IMR-90 (cell line): ENCODE results near the gene BLZF1. TPM values are rescaled to one million over a fixed set of nuclear protein-coding genes. Genes with fewer than 3 reads are reported as not detected.

Source experiments
- ATAC-seq: fragments of 200-7000 bp; cut with Tn5 transposase; 2 replicates; pipeline ENCODE4 v1.9.1; 2020; ENCODE audit warnings: low read depth, mild to moderate bottlenecking, moderate library complexity
- BruUV-seq: library from RNA; stranded (reverse); fragments of 400-500 nt; replicated peaks from 2 replicates; lab custom pipeline; 2021; lab: Mats Ljungman, UMichigan
- CTCF ChIA-PET: fragments of 300-600 bp; formaldehyde crosslinking; extraction: SDS; loops from one replicate; lab custom pipeline; 2021; ENCODE audit warnings: antibody characterized with exemption; lab: Yijun Ruan, JAX
- POLR2A ChIA-PET: fragments of 300-600 bp; sonication (Branson Sonifier 250); formaldehyde crosslinking; loops from one replicate; lab custom pipeline; 2022; ENCODE audit warnings: antibody characterized with exemption; ENCODE audit not compliant: unreplicated experiment; lab: Charles Lee
- DNase-seq: peaks from one replicate; pipeline ENCODE4 v3.0.0; 2013
- H2AFZ ChIP-seq: replicated peaks from 2 replicates; pipeline ENCODE3; 2013; ENCODE audit warnings: low read length, mild to moderate bottlenecking; ENCODE audit not compliant: poor library complexity
- H2AK5ac ChIP-seq: 2 replicates; pipeline ENCODE4 v1.6.1; 2013; ENCODE audit warnings: low read depth, low read length, inconsistent platforms
- H2AK9ac ChIP-seq: replicated peaks from 2 replicates; pipeline ENCODE3; 2013; ENCODE audit warnings: mild to moderate bottlenecking, low read depth, low read length, moderate library complexity; ENCODE audit not compliant: poor library complexity
- H2BK120ac ChIP-seq: 2 replicates; pipeline ENCODE4 v1.6.1; 2013; ENCODE audit warnings: low read depth, low read length, inconsistent platforms
- H2BK15ac ChIP-seq: 3 replicates; pipeline ENCODE4 v1.6.1; 2013; ENCODE audit warnings: low read depth, low read length, inconsistent platforms
- H2BK20ac ChIP-seq: 2 replicates; pipeline ENCODE4 v1.6.1; 2013; ENCODE audit warnings: low read depth, mild to moderate bottlenecking, inconsistent platforms, low read length, moderate library complexity
- H2BK5ac ChIP-seq: 2 replicates; pipeline ENCODE4 v1.6.1; 2013; ENCODE audit warnings: mild to moderate bottlenecking, low read depth, low read length, inconsistent platforms; ENCODE audit not compliant: poor library complexity, severe bottlenecking
- H3K14ac ChIP-seq: replicated peaks from 2 replicates; pipeline ENCODE4 v1.6.1; 2013; ENCODE audit warnings: low read depth, low read length, inconsistent platforms
- H3K18ac ChIP-seq: 2 replicates; pipeline ENCODE4 v1.6.1; 2013; ENCODE audit warnings: low read depth, low read length, control low read depth
- H3K23ac ChIP-seq: 2 replicates; pipeline ENCODE4 v1.6.1; 2013; ENCODE audit warnings: low read depth, low read length, inconsistent platforms
- H3K27ac ChIP-seq: 2 replicates; pipeline ENCODE4 v1.5.1; 2013; ENCODE audit warnings: mild to moderate bottlenecking, control low read depth, low read length; ENCODE audit not compliant: insufficient read depth
- H3K27me3 ChIP-seq: 2 replicates; pipeline ENCODE4 v1.6.1; 2013; ENCODE audit warnings: low read length; ENCODE audit not compliant: control insufficient read depth, insufficient read depth
- H3K36me3 ChIP-seq: 2 replicates; pipeline ENCODE4 v1.6.1; 2013; ENCODE audit warnings: low read length, mixed read lengths; ENCODE audit not compliant: control insufficient read depth, insufficient read depth
- H3K4ac ChIP-seq: 2 replicates; pipeline ENCODE4 v1.6.1; 2013; ENCODE audit warnings: low read depth, low read length, inconsistent platforms
- H3K4me1 ChIP-seq: 2 replicates; pipeline ENCODE4 v1.6.1; 2013; ENCODE audit warnings: low read length, mixed read lengths; ENCODE audit not compliant: control insufficient read depth, insufficient read depth
- H3K4me2 ChIP-seq: 2 replicates; pipeline ENCODE4 v1.6.1; 2013; ENCODE audit warnings: low read depth, mild to moderate bottlenecking, control low read depth, low read length, moderate library complexity
- H3K4me3 ChIP-seq: 2 replicates; pipeline ENCODE4 v1.5.1; 2013; ENCODE audit warnings: low read depth, mild to moderate bottlenecking, control low read depth, low read length, moderate library complexity; ENCODE audit not compliant: insufficient read depth
- H3K56ac ChIP-seq: 2 replicates; pipeline ENCODE4 v1.6.1; 2013; ENCODE audit warnings: low read length, inconsistent platforms; ENCODE audit not compliant: insufficient read depth; ENCODE audit errors: extremely low read depth
- H3K79me1 ChIP-seq, 2 experiments: 2 replicates each; pipeline ENCODE4 v1.6.1; 2013; ENCODE audit warnings: low read length in 2 of 2, inconsistent platforms in 1 of 2, low read depth in 1 of 2
- H3K9ac ChIP-seq: 2 replicates; pipeline ENCODE4 v1.6.1; 2013; ENCODE audit warnings: low read depth, low read length, control low read depth
- H3K9me1 ChIP-seq: 2 replicates; pipeline ENCODE4 v1.6.1; 2013; ENCODE audit warnings: low read length, inconsistent platforms; ENCODE audit not compliant: insufficient read depth
- H3K9me3 ChIP-seq: 2 replicates; pipeline ENCODE4 v1.6.1; 2013; ENCODE audit warnings: low read length; ENCODE audit not compliant: control insufficient read depth, insufficient read depth
- H4K20me1 ChIP-seq: 2 replicates; pipeline ENCODE4 v1.6.1; 2013; ENCODE audit warnings: low read length, inconsistent platforms; ENCODE audit not compliant: insufficient read depth
- H4K5ac ChIP-seq: 2 replicates; pipeline ENCODE4 v1.6.1; 2013; ENCODE audit warnings: mild to moderate bottlenecking, low read depth, low read length, control low read depth
- H4K8ac ChIP-seq, 2 experiments: 2 replicates each; pipeline ENCODE4 v1.6.1; 2013; ENCODE audit warnings: low read depth in 2 of 2, low read length in 2 of 2, control low read depth in 1 of 2, inconsistent platforms in 1 of 2
- H4K91ac ChIP-seq: 2 replicates; pipeline ENCODE4 v1.6.1; 2013; ENCODE audit warnings: low read depth, low read length, inconsistent platforms; ENCODE audit not compliant: insufficient read depth
- ELK1 ChIP-seq: fragments of 150-350 bp; IDR thresholded peaks from 2 replicates; pipeline ENCODE4 v1.6.1; 2016; ENCODE audit warnings: low read depth, mild to moderate bottlenecking, low read length, moderate library complexity, borderline replicate concordance
- RAD21 ChIP-seq: IDR thresholded peaks from 2 replicates; pipeline ENCODE4 v1.6.1; 2012; ENCODE audit warnings: low read length, improper control_type of control experiment
- SMC3 ChIP-seq: fragments of 150-350 bp; IDR thresholded peaks from 2 replicates; pipeline ENCODE4 v1.6.1; 2016; ENCODE audit warnings: low read depth, mild to moderate bottlenecking, antibody characterized with exemption, low read length, moderate library complexity
- WGBS, 2 experiments: methylation state at CpG; one replicate each; pipeline versions ENCODE4 v1.1.5 to v1.1.7; 2013; ENCODE audit warnings: missing lambda C conversion rate in 2 of 2; ENCODE audit not compliant: insufficient read length in 1 of 2; ENCODE audit errors: extremely low coverage in 2 of 2; 5-methylcytosine and 5-hydroxymethylcytosine counted together
- dilution Hi-C: fragments of 300-500 bp; cut with HindIII; formaldehyde crosslinking; loops from one replicate; pipeline ENCODE4 v1.14.3; 2018; ENCODE audit warnings: low sequenced_read_pairs; ENCODE audit not compliant: unreplicated experiment
- in situ Hi-C: fragments of 300-500 bp; cut with MboI; formaldehyde crosslinking; loops from 3 replicates; pipeline ENCODE4 v1.14.3; 2019; ENCODE audit warnings: low sequenced_read_pairs, inconsistent platforms, mixed read lengths
- intact Hi-C: fragments of 100-400 bp; cut with micrococcal nuclease; formaldehyde crosslinking; loops from 2 replicates; pipeline ENCODE4 v1.10.0; 2022
- polyA plus RNA-seq, 3 experiments: library from polyadenylated mRNA; depleted of rRNA; stranded (reverse); fragments of >200 nt; gene quantifications; 2 replicates each; pipeline ENCODE4 v1.2.3, GENCODE V29; 2012; ENCODE audit warnings: low replicate concordance in 1 of 3
- total RNA-seq: library from RNA; depleted of rRNA; stranded (reverse); fragments of >200 nt; gene quantifications from 2 replicates; pipeline ENCODE4 v1.2.3, GENCODE V29; 2012

The BLZF1 gene
- total and polyA plus RNA-seq, 2 of the 4 experiments (the other 2 are of a cell fraction), result 14.2 to 24.2 TPM

- TF ChIP-seq ELK1 (no peak), RAD21 (no peak)
Measured at GRCh38 chr1:169363046-169363730, 4.8 kb upstream of the BLZF1 start (continued).

DNA sequence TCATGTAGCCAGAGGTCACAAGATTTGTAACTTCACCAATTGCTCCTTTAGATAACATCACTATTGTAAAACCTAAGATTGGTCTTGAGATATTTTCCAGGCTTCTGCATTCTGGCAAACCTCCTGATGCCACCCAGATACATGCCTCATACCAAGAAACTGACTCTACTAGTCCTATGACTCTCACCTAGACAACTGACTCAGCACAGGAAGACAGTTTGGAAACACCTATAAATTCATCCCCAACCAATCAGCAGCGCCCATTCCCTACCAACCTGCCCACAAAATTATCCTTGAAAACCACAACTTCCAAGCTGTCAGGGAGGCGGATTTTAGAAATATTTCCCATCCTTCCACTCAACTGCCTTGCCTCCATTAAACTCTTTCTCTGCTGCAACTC lies 3.0 kb upstream of the BLZF1 start:
- dilution Hi-C loops, result no loop called here
- Histone ChIP-seq H3K27me3 (no peaks in the 10 kb centered on the region), H3K56ac (no peak overlapping the region), H3K79me1 (peaks cover 26 to 35% of the 10 kb centered on the region in 2 experiments), H2BK5ac (no peak overlapping the region), H2AK5ac (no peak overlapping the region), H3K9me1 (peaks cover 5% of the 10 kb centered on the region; the same call in 1 of the 2 replicates), H3K4me2 (no peak overlapping the region), H2BK15ac (no peak overlapping the region), H3K4ac (no peak overlapping the region), H3K18ac (no peak overlapping the region), H2BK120ac (no peak overlapping the region), H4K8ac (no peak overlapping the region), H3K14ac (no peak overlapping the region), H2AK9ac (no peak overlapping the region), H4K20me1 (no peaks in the 10 kb centered on the region), H3K23ac (no peak overlapping the region), H3K4me3 (no peak overlapping the region), H4K5ac (no peak overlapping the region), H3K9me3 (no peaks in the 10 kb centered on the region), H2AFZ (no peak overlapping the region), H4K91ac (no peak overlapping the region), H3K4me1 (peaks cover 8% of the 10 kb centered on the region), H3K27ac (no peak overlapping the region), H3K36me3 (peaks cover 2% of the 10 kb centered on the region), H2BK20ac (no peak overlapping the region), H3K9ac (no peak overlapping the region)
- in situ Hi-C loops, result loop anchor here (5.0 to 25.0 kb wide), 2 partner anchors 248 to 1028 kb away; no protein-coding TSS in a partner anchor
- intact Hi-C loops, result loop anchor here (5.0 kb wide), 2 partner anchors 182 to 258 kb away; partner anchors contain the start of gene ATP1B1
- DNase-seq, result no peak
- ATAC-seq, result no peak
- BruUV-seq, result no TSS peak
- WGBS, 2 experiments, result no CpG with 5 or more reads among the region's 2 CpGs
- ChIA-PET CTCF (interaction anchor here (0.6 to 1.3 kb wide), 2 partner anchors 16 to 36 kb away, joined by 3 read pairs; no protein-coding TSS in a partner anchor), POLR2A (no interaction called here)
- no peak for TF ChIP-seq SMC3
